HCT116 (cell line): Measurements from ENCODE around the gene RGS13. TPM values are rescaled to one million over a fixed set of nuclear protein-coding genes. Genes with fewer than 3 reads are reported as not detected.

Experiments
- ATAC-seq: fragments of 200-7000 bp; cut with Tn5 transposase; 2 replicates; pipeline ENCODE4 v1.9.1; 2020; ENCODE audit warnings: mild to moderate bottlenecking, moderate library complexity
- BruUV-seq: library from RNA; stranded (reverse); fragments of 400-500 nt; replicated peaks from 2 replicates; lab custom pipeline; 2021; lab: Mats Ljungman, UMichigan
- CTCF ChIA-PET: fragments of 300-600 bp; sonication (Branson Sonifier 250); formaldehyde crosslinking; loops from one replicate; lab custom pipeline; 2021; ENCODE audit warnings: antibody characterized with exemption; lab: Charles Lee
- POLR2A ChIA-PET: fragments of 300-600, 350-600 bp; sonication (Branson Sonifier 250); formaldehyde crosslinking; loops from one replicate; lab custom pipeline; 2021; ENCODE audit warnings: antibody characterized with exemption; lab: Charles Lee
- RAD21 ChIA-PET, 2 experiments: fragments of 300-600 bp; sonication (Branson Sonifier 250); formaldehyde crosslinking; loops; one replicate each; lab custom pipeline; 2023; ENCODE audit warnings: low total read pairs in 2 of 2; ENCODE audit not compliant: uncharacterized antibody in 2 of 2, unreplicated experiment in 2 of 2, low non-redundant PET in 1 of 2; lab: Charles Lee
- DNase-seq: peaks from one replicate; pipeline ENCODE4 v3.0.0-alpha.2; 2010; ENCODE audit warnings: low read depth, low spot score
- H2AFZ ChIP-seq: fragments of 200-600 bp; shearing (Covaris generic), sonication (generic); 2 replicates; pipeline ENCODE4 v1.6.1; 2017; ENCODE audit warnings: low read depth, mixed run types, mixed read lengths, antibody characterized with exemption, low read length; ENCODE audit not compliant: poor library complexity, severe bottlenecking
- H3K27ac ChIP-seq: 2 replicates; pipeline ENCODE4 v1.5.1; 2012; ENCODE audit warnings: low read depth, low read length
- H3K27me3 ChIP-seq: fragments of 200-600 bp; sonication (generic); 2 replicates; pipeline ENCODE4 v1.6.1; 2016; ENCODE audit warnings: mixed run types, low read length, mixed read lengths; ENCODE audit not compliant: insufficient read depth
- H3K36me3 ChIP-seq, 2 experiments: fragments of 200-500 bp in 1 of 2; fragments of 200-600 bp in 1 of 2; sonication (Bioruptor generic) in 1 of 2; sonication (generic) in 1 of 2; 2 replicates each; pipeline versions ENCODE4 v1.5.1 to v1.6.1; 2014 to 2016; ENCODE audit warnings: low read length in 2 of 2, inconsistent platforms in 1 of 2, mixed read lengths in 1 of 2, mixed run types in 1 of 2; ENCODE audit not compliant: insufficient read depth in 2 of 2, control insufficient read depth in 1 of 2
- H3K4me1 ChIP-seq, 2 experiments: fragments of 200-600 bp in 1 of 2; sonication (generic) in 1 of 2; 2 replicates each; pipeline versions ENCODE4 v1.5.1 to v1.6.1; 2012 to 2017; ENCODE audit warnings: low read length in 2 of 2, inconsistent platforms in 1 of 2, mild to moderate bottlenecking in 1 of 2, mixed read lengths in 1 of 2, mixed run types in 1 of 2, moderate library complexity in 1 of 2; ENCODE audit not compliant: insufficient read depth in 2 of 2, control insufficient read depth in 1 of 2
- H3K4me2 ChIP-seq: fragments of 200-600 bp; sonication (generic); 2 replicates; pipeline ENCODE4 v1.6.1; 2017; ENCODE audit warnings: mixed run types, low read length, mixed read lengths
- H3K4me3 ChIP-seq, 2 experiments: fragments of 200-600 bp in 1 of 2; sonication (generic) in 1 of 2; replicated peaks in 1 of 2; 2 replicates each; pipeline ENCODE4 v1.5.1; 2011 to 2016; ENCODE audit warnings: low read length in 2 of 2, control low read depth in 1 of 2, low read depth in 1 of 2, mild to moderate bottlenecking in 1 of 2, mixed read lengths in 1 of 2, mixed run types in 1 of 2
- H3K79me2 ChIP-seq: fragments of 200-600 bp; sonication (generic); 2 replicates; pipeline ENCODE4 v1.6.1; 2017; ENCODE audit warnings: mild to moderate bottlenecking, mixed run types, low read length, moderate library complexity, mixed read lengths; ENCODE audit not compliant: insufficient read depth
- H3K9ac ChIP-seq: fragments of 200-600 bp; sonication (generic); 2 replicates; pipeline ENCODE4 v1.6.1; 2016; ENCODE audit warnings: low read length, mixed read lengths
- H3K9me2 ChIP-seq: fragments of 200-600 bp; sonication (generic), shearing (Covaris generic); 2 replicates; pipeline ENCODE4 v1.6.1; 2017; ENCODE audit warnings: mixed run types, mild to moderate bottlenecking, moderate library complexity; ENCODE audit not compliant: insufficient read depth
- H3K9me3 ChIP-seq, 2 experiments: fragments of 200-500 bp in 1 of 2; fragments of 200-600 bp in 1 of 2; sonication (Bioruptor generic) in 1 of 2; sonication (generic) in 1 of 2; 2 replicates each; pipeline ENCODE4 v1.6.1; 2014 to 2017; ENCODE audit warnings: low read length in 2 of 2, mixed read lengths in 2 of 2, inconsistent platforms in 1 of 2, low read depth in 1 of 2, mild to moderate bottlenecking in 1 of 2, mixed run types in 1 of 2, moderate library complexity in 1 of 2; ENCODE audit not compliant: control insufficient read depth in 1 of 2, insufficient read depth in 1 of 2
- H4K20me1 ChIP-seq: fragments of 200-600 bp; sonication (generic), shearing (Covaris generic); 2 replicates; pipeline ENCODE4 v1.6.1; 2017; ENCODE audit warnings: mixed run types, mild to moderate bottlenecking, moderate library complexity; ENCODE audit not compliant: insufficient read depth
- CBX3 ChIP-seq: IDR thresholded peaks from 2 replicates; pipeline ENCODE4 v1.6.1; 2012; ENCODE audit warnings: low read depth
- ELF1 ChIP-seq: IDR thresholded peaks from 2 replicates; pipeline ENCODE4 v1.6.1; 2012; ENCODE audit warnings: low read depth, borderline replicate concordance
- JUND ChIP-seq: IDR thresholded peaks from 2 replicates; pipeline ENCODE4 v1.6.1; 2012
- RAD21 ChIP-seq: IDR thresholded peaks from 2 replicates; pipeline ENCODE4 v1.6.1; 2012; ENCODE audit warnings: low read depth, mild to moderate bottlenecking
- SRF ChIP-seq: IDR thresholded peaks from 2 replicates; pipeline ENCODE4 v1.6.1; 2012; ENCODE audit warnings: low read depth
- TCF7L2 ChIP-seq: IDR thresholded peaks from 2 replicates; pipeline ENCODE4 v1.7.0; 2011; ENCODE audit warnings: borderline replicate concordance, inconsistent platforms; ENCODE audit not compliant: insufficient read depth, insufficient read length; ENCODE audit errors: extremely low read depth
- intact Hi-C: fragments of 100-400 bp; cut with micrococcal nuclease; formaldehyde crosslinking; loops from 2 replicates; pipeline ENCODE4 v1.10.0; 2022
- total RNA-seq: library from RNA; stranded (reverse); gene quantifications from one replicate; pipeline ENCODE4 v1.2.1, GENCODE V29; 2021; ENCODE audit not compliant: unreplicated experiment
- TF ChIP-seq, protein P1 (sequence below), 3 experiments: fragments of 200-600 bp in 1 of 3; sonication (generic) in 1 of 3; IDR thresholded peaks in 2 of 3; conservative IDR thresholded peaks in 1 of 3; 2 replicates each; pipeline ENCODE4 v1.5.1; 2012 to 2017; ENCODE audit warnings: low read depth in 2 of 3, low read length in 2 of 3, antibody characterized with exemption in 1 of 3, borderline replicate concordance in 1 of 3, control low read depth in 1 of 3, mild to moderate bottlenecking in 1 of 3, mixed read lengths in 1 of 3, mixed run types in 1 of 3, moderate library complexity in 1 of 3; ENCODE audit not compliant: insufficient read depth in 1 of 3
- TF ChIP-seq, protein P2 (sequence below): IDR thresholded peaks from 2 replicates; pipeline ENCODE4 v1.6.1; 2011; ENCODE audit warnings: mild to moderate bottlenecking, low read length, moderate library complexity; ENCODE audit not compliant: insufficient replicate concordance; ENCODE audit errors: extremely low read depth
- TF ChIP-seq, protein P3 (sequence below): IDR thresholded peaks from 2 replicates; pipeline ENCODE4 v1.6.1; 2012

Gene RGS13
- total RNA-seq, 1 experiment from 2014 or later, result not detected

DNA sequence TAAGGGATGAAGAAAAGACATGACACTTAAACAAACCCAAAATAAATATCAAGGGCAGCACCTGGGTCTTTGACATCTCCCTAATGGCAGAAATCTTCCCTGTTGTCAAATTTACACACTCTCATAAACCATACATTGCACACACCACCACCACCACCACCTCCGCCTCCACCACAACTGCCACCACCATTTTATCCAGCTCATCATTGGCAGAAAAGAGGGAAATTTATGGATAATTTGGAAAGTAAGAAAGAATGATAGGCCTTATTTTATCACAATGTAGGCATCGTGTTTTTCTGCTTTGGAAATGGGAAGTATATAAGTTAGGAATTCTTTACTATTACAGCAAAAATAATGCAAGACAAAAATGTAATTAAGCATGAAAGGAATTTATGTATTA is 27.3 kb upstream of the RGS13 start (continued):
- TF ChIP-seq SRF (no peak), CBX3 (no peak), TCF7L2 (no peak), RAD21 (no peak)
- TF ChIP-seq, protein P1, sequence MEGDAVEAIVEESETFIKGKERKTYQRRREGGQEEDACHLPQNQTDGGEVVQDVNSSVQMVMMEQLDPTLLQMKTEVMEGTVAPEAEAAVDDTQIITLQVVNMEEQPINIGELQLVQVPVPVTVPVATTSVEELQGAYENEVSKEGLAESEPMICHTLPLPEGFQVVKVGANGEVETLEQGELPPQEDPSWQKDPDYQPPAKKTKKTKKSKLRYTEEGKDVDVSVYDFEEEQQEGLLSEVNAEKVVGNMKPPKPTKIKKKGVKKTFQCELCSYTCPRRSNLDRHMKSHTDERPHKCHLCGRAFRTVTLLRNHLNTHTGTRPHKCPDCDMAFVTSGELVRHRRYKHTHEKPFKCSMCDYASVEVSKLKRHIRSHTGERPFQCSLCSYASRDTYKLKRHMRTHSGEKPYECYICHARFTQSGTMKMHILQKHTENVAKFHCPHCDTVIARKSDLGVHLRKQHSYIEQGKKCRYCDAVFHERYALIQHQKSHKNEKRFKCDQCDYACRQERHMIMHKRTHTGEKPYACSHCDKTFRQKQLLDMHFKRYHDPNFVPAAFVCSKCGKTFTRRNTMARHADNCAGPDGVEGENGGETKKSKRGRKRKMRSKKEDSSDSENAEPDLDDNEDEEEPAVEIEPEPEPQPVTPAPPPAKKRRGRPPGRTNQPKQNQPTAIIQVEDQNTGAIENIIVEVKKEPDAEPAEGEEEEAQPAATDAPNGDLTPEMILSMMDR (IDR thresholded peaks at IDR 0.05 in 2 of 3, conservative IDR thresholded peaks at IDR 0.05 in 1 of 3; ENCODE audit: borderline replicate concordance in 1 of 3, insufficient read depth in 1 of 3, low read depth in 2 of 3, low read length in 2 of 3), result no peak
- TF ChIP-seq, protein P2, sequence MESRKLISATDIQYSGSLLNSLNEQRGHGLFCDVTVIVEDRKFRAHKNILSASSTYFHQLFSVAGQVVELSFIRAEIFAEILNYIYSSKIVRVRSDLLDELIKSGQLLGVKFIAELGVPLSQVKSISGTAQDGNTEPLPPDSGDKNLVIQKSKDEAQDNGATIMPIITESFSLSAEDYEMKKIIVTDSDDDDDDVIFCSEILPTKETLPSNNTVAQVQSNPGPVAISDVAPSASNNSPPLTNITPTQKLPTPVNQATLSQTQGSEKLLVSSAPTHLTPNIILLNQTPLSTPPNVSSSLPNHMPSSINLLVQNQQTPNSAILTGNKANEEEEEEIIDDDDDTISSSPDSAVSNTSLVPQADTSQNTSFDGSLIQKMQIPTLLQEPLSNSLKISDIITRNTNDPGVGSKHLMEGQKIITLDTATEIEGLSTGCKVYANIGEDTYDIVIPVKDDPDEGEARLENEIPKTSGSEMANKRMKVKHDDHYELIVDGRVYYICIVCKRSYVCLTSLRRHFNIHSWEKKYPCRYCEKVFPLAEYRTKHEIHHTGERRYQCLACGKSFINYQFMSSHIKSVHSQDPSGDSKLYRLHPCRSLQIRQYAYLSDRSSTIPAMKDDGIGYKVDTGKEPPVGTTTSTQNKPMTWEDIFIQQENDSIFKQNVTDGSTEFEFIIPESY, result no peak

DNA sequence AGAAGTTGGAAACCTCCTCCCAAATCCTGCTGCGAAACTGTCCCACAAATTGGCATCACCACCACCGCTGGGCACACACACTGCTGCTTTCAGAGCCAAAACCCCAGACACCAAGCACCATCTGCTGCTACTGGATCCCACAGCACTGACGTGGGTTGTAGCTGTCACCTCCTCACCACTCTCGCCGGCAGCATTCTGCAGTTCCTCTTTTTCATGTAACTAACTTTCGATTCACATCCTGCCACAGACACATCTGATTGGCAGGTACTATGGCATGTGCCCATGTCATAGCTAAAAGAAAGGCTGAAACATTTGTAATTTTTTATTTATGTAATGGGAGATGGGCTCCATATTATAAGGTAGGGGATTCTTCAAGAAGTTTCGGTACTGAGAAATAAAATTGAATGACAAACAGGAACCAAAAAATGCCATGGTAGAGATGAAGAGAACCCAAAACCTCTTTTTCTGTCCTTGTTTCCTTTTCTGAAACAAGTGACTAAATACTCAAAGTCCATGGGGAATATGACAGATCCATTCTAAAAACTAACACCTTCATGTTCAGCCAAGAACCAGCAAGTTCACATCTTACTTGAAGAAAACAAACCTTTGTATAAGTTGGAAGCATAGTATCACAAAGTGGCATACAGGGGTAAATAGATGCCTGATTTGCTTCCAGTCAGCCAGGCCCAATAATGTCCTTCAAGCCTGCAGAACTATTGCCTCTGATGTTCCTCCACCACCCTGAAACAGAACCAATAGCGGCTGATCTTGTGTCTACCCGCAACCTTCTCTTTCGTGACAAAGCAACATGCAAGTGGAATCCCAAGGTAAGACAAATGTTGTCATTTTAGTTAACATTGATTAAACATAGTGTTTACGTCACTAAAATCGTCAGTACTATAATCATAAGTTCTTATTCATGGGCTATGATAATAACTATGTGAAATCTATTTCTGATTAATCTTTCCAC is 26.6 kb upstream of the RGS13 start:
- Histone ChIP-seq H3K79me2 (no peaks in the 10 kb centered on the region), H3K4me1 (peaks cover 0 to 4% of the 10 kb centered on the region in 2 experiments; a peak in 1 of 4 replicates), H4K20me1 (no peaks in the 10 kb centered on the region), H3K27ac (no peak overlapping the region), H3K4me3 (no peak overlapping the region), H3K4me2 (no peak overlapping the region), H2AFZ (no peak overlapping the region), H3K36me3 (no peaks in the 10 kb centered on the region), H3K9me2 (no peaks in the 10 kb centered on the region), H3K27me3 (no peaks in the 10 kb centered on the region), H3K9me3 (no peaks in the 10 kb centered on the region), H3K9ac (no peak overlapping the region)
- DNase-seq (no peak), ATAC-seq (no peak)
- RAD21 ChIA-PET, result interaction anchor here (1.5 to 2.0 kb wide), 2 partner anchors 132 to 135 kb away, joined by 4 to 11 read pairs; no protein-coding TSS in a partner anchor
- intact Hi-C loops, result loop anchor here (1.0 to 10.0 kb wide), 2 partner anchors 132 to 415 kb away; no protein-coding TSS in a partner anchor
- CTCF ChIA-PET, result interaction anchor here (1.0 to 3.2 kb wide), 5 partner anchors 9 to 410 kb away, joined by 3 to 42 read pairs (median 5); no protein-coding TSS in a partner anchor
- BruUV-seq, result no TSS peak
- TF ChIP-seq ELF1, result no peak
- no peak for TF ChIP-seq JUND
- TF ChIP-seq, protein P1 (IDR thresholded peaks at IDR 0.05 in 2 of 3, conservative IDR thresholded peaks at IDR 0.05 in 1 of 3; ENCODE audit: borderline replicate concordance in 1 of 3, insufficient read depth in 1 of 3, low read depth in 2 of 3, low read length in 2 of 3), result no peak
- TF ChIP-seq, protein P3, sequence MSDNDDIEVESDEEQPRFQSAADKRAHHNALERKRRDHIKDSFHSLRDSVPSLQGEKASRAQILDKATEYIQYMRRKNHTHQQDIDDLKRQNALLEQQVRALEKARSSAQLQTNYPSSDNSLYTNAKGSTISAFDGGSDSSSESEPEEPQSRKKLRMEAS, result no peak
- TF ChIP-seq, protein P2, result no peak
- POLR2A ChIA-PET, result interaction anchor here (1.6 kb wide), 1 partner anchor 135 kb away, joined by 4 read pairs; no protein-coding TSS in a partner anchor
